NCI-H1694 (cell line): ENCODE measurements around the gene POLR2H.

Source experiments
- DNase-seq: peaks from one replicate; lab custom pipeline; 2025; lab: John Stamatoyannopoulos, UW

Gene POLR2H

GRCh38 chr3:184352149-184352785 lies 9.2 kb upstream of the POLR2H start:
- DNase-seq: no peak

GRCh38 chr3:184352897-184353545 lies 8.5 kb upstream of the POLR2H start:
- no peak for DNase-seq

GRCh38 chr3:184353546-184353941 lies 8.0 kb upstream of the POLR2H start:
- no peak for DNase-seq

GRCh38 chr3:184354121-184354728 lies 7.3 kb upstream of the POLR2H start:
- peak; percentile 32 for DNase-seq

GRCh38 chr3:184354754-184355153 lies 6.8 kb upstream of the POLR2H start:
- no peak for DNase-seq

GRCh38 chr3:184355261-184356040 lies 6.1 kb upstream of the POLR2H start:
- DNase-seq: no peak

- no peak for DNase-seq
Observed at GRCh38 chr3:184357248-184358123, 4.0 kb upstream of the POLR2H start.

- no peak for DNase-seq
Observed at GRCh38 chr3:184358124-184358767, 3.3 kb upstream of the POLR2H start.

- no peak for DNase-seq
Observed at GRCh38 chr3:184358921-184359350, 2.6 kb upstream of the POLR2H start.

- no peak for DNase-seq
Observed at GRCh38 chr3:184359610-184360009, 1.9 kb upstream of the POLR2H start.

- DNase-seq: no peak
Observed at GRCh38 chr3:184360070-184360928, 1.2 kb upstream of the POLR2H start.

- no peak for DNase-seq
Observed at GRCh38 chr3:184360929-184361531, 480 bp upstream of the POLR2H start.

- peak; percentile 64 for DNase-seq
Observed at GRCh38 chr3:184361932-184362667, 590 bp downstream of the POLR2H start.

- DNase-seq: peak; percentile 96
Observed at GRCh38 chr3:184362668-184363546, 1.4 kb downstream of the POLR2H start.

GRCh38 chr3:184366619-184367289 lies 5.2 kb downstream of the POLR2H start:
- DNase-seq: no peak

- no peak for DNase-seq
Observed at GRCh38 chr3:184368116-184368515, 6.6 kb downstream of the POLR2H start.

- no peak for DNase-seq
Observed at GRCh38 chr3:184368586-184369183, 7.2 kb downstream of the POLR2H start.
